ENCODE data around the gene OSBPL1A. TPM values are rescaled to one million over a fixed set of nuclear protein-coding genes. Genes with fewer than 3 reads are reported as not detected.

OSBPL1A gene
- total RNA-seq, 3 donors from 2014 or later, result 1.3 to 2.7 (median 2.2) TPM

DNA sequence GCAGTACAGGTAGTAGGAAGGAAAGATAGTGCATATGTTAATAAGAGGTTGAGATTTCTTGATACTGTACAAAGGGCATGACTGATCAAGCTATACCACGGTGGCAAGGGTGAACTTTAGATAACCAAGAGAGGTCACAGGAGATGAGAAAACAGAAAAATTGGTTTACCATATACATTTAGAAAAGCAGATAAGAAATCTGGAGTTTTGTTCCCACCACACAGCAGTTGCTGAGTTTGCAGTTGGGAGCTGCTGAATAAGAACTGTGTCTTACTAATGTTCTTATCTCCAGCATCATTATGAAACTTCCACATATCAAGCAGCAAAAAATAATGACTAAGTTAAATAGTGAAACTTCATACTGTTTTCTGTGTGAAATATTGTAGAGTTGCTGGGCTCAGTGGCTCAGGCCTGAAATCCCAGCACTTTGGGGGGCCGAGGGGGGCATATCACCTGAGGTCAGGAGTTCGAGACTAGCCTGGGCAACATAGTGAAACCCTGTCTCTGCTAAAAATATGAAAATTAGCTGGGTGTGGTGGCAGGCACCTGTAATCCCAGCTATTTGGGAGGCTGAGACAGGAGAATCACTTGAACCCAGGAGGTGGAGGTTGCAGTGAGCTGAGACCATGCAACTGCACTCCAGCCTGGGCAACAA lies 16.9 kb upstream of the OSBPL1A start:
- peaks cover 4% of the 10 kb centered on the region for H3K9me3 Mint-ChIP-seq
- H3K4me1 Mint-ChIP-seq (ENCODE audit: low read depth), result peaks cover 13% of the 10 kb centered on the region
- H3K4me3 Mint-ChIP-seq, result no peak overlapping the region
- ATAC-seq, result peak; percentile 80
- peaks cover 25% of the 10 kb centered on the region for H3K27me3 Mint-ChIP-seq (ENCODE audit: low read depth)
- peaks cover 3% of the 10 kb centered on the region for H3K36me3 Mint-ChIP-seq (ENCODE audit: insufficient read depth)
- DNase-seq, result no peak

DNA sequence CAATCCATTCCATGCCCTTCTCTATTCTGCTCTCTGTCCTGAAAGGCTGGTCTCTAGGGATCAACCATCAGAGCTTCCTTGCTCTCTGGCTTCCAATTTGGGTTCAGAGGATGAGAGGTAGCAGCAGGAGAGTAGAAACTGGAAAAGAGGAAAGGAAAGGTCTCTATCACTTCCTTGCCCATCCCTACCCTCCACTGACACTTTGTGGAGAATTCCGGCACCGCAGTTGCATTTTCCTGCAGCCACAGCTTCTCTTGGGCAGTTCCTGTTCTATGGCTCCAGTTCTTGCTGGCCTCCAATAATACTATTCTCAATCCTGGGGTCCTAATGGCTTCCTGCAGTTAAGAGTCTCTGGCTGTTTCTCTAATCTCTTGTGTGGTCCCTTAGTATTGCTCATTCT lies 15.5 kb upstream of the OSBPL1A start:
- no peak overlapping the region for H3K4me3 Mint-ChIP-seq
- ATAC-seq (no peak), DNase-seq (no peak)
- H3K27me3 Mint-ChIP-seq (ENCODE audit: low read depth), result peaks cover 25% of the 10 kb centered on the region
- peaks cover 4% of the 10 kb centered on the region for H3K9me3 Mint-ChIP-seq
- H3K4me1 Mint-ChIP-seq (ENCODE audit: low read depth), result peaks cover 13% of the 10 kb centered on the region
- no peaks in the 10 kb centered on the region for H3K36me3 Mint-ChIP-seq (ENCODE audit: insufficient read depth)

DNA sequence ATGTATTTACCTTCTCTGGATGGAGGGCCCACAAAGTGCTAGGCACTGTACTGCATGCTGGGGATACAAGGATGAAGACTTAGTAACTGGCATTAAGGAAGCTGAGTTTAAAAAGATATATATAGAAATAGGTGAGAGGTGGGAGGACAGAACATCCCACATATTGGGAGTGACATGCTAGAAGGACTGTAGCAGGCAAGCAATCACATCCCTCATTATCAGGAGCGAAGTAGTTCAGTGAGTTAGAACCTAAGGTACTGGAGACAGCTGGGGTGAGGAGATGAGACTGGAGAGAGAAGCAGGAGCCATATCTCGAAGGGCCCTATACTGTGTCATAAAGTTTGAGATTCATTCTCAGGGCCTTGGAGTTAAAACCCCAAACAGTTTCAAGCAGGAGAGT lies 10.9 kb upstream of the OSBPL1A start:
- DNase-seq (no peak), ATAC-seq (no peak)
- H3K36me3 Mint-ChIP-seq (ENCODE audit: insufficient read depth), result no peaks in the 10 kb centered on the region
- peaks cover 3% of the 10 kb centered on the region for H3K9me3 Mint-ChIP-seq
- H3K4me1 Mint-ChIP-seq (ENCODE audit: low read depth), result peaks cover 8% of the 10 kb centered on the region
- H3K27me3 Mint-ChIP-seq (ENCODE audit: low read depth), result peaks cover 38% of the 10 kb centered on the region
- no peak overlapping the region for H3K4me3 Mint-ChIP-seq

DNA sequence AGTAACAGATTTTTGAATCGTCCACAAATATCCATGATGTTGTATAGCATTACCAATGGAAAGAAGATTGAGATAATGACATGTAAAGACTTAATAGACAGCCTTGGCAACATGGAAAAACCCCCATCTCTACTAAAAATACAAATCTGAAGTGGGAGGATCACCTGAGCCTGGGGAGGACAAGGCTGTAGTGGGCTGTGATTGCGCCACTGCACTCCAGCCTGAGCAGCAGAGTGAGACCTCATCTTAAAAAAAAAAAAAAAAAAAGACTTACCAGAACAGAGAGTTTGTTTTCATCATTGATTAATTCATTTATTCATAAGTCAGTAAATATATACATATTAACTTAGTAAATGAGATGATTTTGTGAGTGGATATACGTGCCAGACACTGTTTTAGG lies 7.0 kb upstream of the OSBPL1A start:
- H3K4me3 Mint-ChIP-seq, result no peak overlapping the region
- peaks cover 46% of the 10 kb centered on the region for H3K27me3 Mint-ChIP-seq (ENCODE audit: low read depth)
- DNase-seq (no peak), ATAC-seq (no peak)
- H3K36me3 Mint-ChIP-seq (ENCODE audit: insufficient read depth), result no peaks in the 10 kb centered on the region
- H3K4me1 Mint-ChIP-seq (ENCODE audit: low read depth), result peaks cover 11% of the 10 kb centered on the region
- H3K9me3 Mint-ChIP-seq, result no peaks in the 10 kb centered on the region

DNA sequence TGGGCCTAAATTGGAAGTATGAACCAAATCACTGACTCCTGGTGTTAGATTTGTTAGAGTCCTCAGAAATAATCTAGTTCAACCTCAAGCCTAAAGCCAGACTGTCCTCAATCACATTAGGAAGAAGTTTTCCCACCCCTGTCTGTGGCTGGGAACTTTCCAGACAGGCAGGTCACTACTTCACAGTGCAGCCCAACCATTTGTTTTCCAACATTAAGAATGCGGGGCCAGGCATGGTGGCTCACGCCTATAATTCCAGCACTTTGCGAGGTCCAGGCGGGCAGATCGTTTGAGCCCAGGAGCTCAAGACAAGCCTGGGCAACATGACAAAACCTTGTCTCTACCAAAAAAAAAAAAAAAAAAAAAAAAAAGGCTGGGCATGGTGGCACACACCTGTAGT lies 5.5 kb upstream of the OSBPL1A start:
- peaks cover 40% of the 10 kb centered on the region for H3K27me3 Mint-ChIP-seq (ENCODE audit: low read depth)
- DNase-seq (no peak), ATAC-seq (no peak)
- no peaks in the 10 kb centered on the region for H3K36me3 Mint-ChIP-seq (ENCODE audit: insufficient read depth)
- H3K4me3 Mint-ChIP-seq, result no peak overlapping the region
- H3K4me1 Mint-ChIP-seq (ENCODE audit: low read depth), result peaks cover 16% of the 10 kb centered on the region
- no peaks in the 10 kb centered on the region for H3K9me3 Mint-ChIP-seq

DNA sequence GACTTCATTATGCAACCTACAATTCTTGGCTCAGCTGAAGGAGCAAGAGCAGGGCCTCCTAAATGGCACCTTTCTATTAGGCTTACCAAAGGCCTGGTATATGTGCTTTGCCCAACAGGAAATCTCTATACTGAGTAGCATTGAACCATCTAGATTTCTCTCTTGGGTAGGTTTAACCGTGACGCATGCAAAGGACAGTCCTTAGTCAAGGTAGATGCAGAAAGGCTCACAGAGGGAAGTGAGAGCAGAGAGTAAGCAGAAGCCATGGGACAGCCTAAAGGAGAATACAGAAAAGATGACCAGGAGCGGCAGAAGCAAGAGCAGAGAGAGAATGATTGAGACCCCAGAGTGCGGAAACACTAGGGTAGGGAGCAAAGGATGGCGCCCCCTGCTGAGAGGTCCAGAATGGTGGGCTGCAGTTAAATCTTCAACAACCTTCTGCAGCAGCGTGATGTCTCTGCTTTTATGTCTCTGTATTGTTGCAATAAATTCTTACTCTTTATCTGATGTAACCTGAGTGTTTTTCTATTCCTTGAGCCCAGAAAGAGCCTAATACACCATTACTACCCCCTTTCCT lies 4.7 kb upstream of the OSBPL1A start:
- ATAC-seq (no peak), DNase-seq (no peak)
- no peaks in the 10 kb centered on the region for H3K36me3 Mint-ChIP-seq (ENCODE audit: insufficient read depth)
- H3K4me3 Mint-ChIP-seq, result no peak overlapping the region
- H3K27me3 Mint-ChIP-seq (ENCODE audit: low read depth), result peaks cover 35% of the 10 kb centered on the region
- H3K4me1 Mint-ChIP-seq (ENCODE audit: low read depth), result peaks cover 19% of the 10 kb centered on the region
- H3K9me3 Mint-ChIP-seq, result no peaks in the 10 kb centered on the region

DNA sequence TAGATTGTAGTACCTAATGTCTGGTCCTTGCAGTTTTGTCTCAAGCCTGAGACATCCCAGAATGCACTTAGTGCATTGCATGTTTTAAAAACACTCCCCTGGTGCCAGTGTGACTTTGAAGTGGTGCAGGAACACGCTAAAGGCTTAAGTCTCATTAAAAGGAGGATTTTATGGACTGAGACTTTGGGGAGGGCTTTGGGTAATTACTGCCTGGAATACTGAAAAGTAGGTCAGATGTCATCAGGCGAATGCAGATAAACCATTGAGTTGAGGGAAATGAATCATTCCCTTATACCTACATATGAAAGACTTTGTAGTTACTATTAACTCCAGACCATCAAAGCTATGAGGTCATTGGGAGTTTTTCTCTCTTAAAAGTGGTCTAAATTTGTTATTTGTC lies 3.0 kb upstream of the OSBPL1A start:
- Mint-ChIP-seq H3K9me3 (no peaks in the 10 kb centered on the region), H3K4me1 (ENCODE audit: low read depth) (peaks cover 26% of the 10 kb centered on the region), H3K4me3 (no peak overlapping the region), H3K27me3 (ENCODE audit: low read depth) (peaks cover 28% of the 10 kb centered on the region), H3K36me3 (ENCODE audit: insufficient read depth) (no peaks in the 10 kb centered on the region)
- no peak for DNase-seq
- ATAC-seq, result no peak

DNA sequence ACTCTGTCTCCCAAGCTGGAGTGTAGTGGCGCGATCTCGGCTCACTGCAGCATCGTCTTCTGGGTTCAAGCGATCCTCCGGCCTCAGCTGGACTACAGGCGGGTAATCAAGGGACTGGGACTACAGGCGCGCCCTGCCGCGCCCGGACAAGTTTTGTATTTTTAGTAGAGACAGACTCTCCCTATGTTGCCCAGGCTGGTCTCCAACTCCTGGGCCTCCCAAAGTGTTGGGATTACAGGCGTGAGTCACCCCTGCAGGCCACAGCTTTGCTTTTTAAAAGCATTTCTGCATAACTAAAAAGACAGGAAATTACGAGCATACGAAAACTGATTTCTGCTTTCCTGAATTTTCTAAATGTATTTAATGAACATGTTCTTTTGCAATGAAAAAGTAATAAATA lies 916 bp upstream of the OSBPL1A start:
- ATAC-seq, result no peak
- Mint-ChIP-seq H3K36me3 (ENCODE audit: insufficient read depth) (no peaks in the 10 kb centered on the region), H3K9me3 (no peaks in the 10 kb centered on the region), H3K4me3 (peak overlapping the region; percentile 84), H3K27me3 (ENCODE audit: low read depth) (peaks cover 24% of the 10 kb centered on the region), H3K4me1 (ENCODE audit: low read depth) (peaks cover 34% of the 10 kb centered on the region)
- DNase-seq, result no peak

DNA sequence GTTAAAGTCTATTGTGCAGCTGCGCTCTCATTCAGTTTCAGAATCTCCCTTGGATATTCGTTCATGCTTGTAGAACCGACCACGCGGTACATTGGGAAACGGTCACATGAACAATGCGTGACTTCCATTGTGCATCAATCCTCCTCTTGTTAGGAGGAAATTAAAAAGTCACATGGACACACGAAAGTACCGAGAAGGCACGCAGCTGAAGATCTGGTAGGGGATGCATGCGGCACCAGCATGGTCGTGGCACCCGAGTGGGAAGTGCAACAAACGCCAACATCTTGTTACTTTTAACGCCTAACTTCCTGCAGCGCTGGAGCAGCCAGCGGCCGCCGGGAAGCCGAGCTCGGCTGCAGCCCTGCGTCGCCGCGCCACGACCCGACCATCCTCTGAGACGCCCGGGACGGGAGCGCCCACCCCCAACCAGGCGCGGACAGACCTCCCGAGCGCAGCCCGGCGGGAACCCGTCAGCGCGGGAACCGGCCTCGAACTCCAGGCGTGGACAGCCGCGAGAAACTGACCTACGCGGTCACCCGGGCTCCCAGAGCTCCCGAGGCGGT lies 412 bp downstream of the OSBPL1A start:
- peak overlapping the region; percentile 80 for H3K4me3 Mint-ChIP-seq
- H3K4me1 Mint-ChIP-seq (ENCODE audit: low read depth), result peaks cover 34% of the 10 kb centered on the region
- peaks cover 12% of the 10 kb centered on the region for H3K27me3 Mint-ChIP-seq (ENCODE audit: low read depth)
- DNase-seq, result no peak
- no peaks in the 10 kb centered on the region for H3K9me3 Mint-ChIP-seq
- H3K36me3 Mint-ChIP-seq (ENCODE audit: insufficient read depth), result no peaks in the 10 kb centered on the region
- peak; percentile 38 to 51 for ATAC-seq

DNA sequence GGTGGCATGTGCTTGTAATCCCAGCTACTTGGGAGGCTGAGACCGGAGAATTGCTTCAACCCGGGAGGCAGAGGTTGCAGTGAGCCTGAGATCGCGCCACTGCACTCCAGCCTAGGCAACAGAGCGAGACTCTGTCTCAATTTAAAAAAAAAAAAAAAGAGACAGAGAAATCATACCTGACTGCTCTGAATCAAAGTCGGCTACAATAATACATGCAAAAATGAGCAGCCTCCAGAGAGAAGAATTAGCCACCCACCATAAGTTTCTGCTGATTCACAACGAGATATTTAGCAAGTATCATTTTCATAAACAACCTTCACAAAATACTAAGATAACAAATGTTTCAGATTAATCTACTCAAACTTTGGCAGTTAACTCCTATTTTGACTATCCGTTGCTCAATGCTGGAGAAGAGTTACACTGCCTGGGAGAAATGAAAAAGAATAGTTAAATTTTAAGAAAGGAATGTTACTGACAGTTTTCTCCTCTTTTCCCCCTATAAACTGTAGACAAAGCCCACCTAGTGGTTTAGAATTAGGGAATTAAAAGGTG lies 1.5 kb downstream of the OSBPL1A start:
- no peak for DNase-seq
- Mint-ChIP-seq H3K27me3 (ENCODE audit: low read depth) (peaks cover 9% of the 10 kb centered on the region), H3K9me3 (no peaks in the 10 kb centered on the region), H3K36me3 (ENCODE audit: insufficient read depth) (no peaks in the 10 kb centered on the region), H3K4me3 (no peak overlapping the region), H3K4me1 (ENCODE audit: low read depth) (peaks cover 34% of the 10 kb centered on the region)
- peak in 1 of 2 donors; percentile 22 for ATAC-seq

DNA sequence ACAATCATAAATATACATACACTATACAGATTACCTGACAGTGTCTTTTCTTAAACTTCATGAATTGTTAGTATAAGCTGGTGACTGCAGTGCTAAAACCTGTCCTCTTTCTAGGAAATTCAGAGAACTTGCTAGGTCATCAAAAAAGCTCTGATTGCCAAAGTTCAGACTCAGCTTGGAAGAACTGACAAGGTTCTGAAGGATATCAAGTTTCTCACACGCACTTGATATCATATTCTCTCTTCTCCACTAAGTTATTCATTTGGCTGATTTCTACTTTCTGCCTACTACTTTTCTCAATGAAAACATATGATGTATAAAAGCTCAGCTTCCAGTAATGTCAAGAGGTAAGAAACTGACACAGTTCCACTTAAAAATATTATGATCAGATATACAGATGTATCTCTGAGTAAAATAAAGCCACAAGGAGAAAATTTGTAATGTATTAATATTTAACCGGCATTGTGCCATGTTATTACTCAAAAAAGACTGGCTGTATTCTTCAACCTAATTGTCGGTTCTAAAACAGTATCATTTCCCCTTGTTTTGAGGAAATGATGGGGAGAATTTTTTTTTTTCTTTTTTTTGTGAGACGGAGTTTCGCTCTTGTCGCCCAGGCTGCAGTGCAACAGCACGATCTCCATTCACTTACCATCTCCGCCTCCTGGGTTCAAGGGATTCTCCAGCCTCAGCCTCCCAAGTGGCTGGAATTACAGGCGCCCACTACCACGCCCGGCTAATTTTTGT lies 2.4 kb downstream of the OSBPL1A start:
- Mint-ChIP-seq H3K4me1 (ENCODE audit: low read depth) (peaks cover 24% of the 10 kb centered on the region), H3K27me3 (ENCODE audit: low read depth) (peaks cover 11% of the 10 kb centered on the region), H3K9me3 (no peaks in the 10 kb centered on the region), H3K36me3 (ENCODE audit: insufficient read depth) (no peaks in the 10 kb centered on the region), H3K4me3 (no peak overlapping the region)
- no peak for DNase-seq
- ATAC-seq, result no peak

DNA sequence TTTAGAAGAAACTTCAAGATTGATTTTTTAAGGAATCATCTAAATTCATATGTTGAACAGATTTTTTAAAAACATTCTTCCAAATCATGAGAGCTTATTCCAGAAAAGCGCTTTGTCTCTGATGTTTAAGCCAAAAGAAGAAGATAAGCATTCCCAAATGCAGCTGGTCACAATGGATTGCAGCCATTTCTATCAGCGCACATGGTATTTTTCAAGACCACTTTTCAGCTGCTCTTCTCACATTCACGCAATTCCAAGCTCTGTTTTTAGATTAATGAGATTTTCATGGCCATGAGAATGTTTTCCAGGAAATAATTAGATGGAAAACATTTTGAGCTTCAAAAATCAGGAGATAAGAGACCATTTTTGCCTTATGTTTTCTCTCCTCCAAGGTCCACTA lies 8.7 kb downstream of the OSBPL1A start:
- no peak for ATAC-seq

DNA sequence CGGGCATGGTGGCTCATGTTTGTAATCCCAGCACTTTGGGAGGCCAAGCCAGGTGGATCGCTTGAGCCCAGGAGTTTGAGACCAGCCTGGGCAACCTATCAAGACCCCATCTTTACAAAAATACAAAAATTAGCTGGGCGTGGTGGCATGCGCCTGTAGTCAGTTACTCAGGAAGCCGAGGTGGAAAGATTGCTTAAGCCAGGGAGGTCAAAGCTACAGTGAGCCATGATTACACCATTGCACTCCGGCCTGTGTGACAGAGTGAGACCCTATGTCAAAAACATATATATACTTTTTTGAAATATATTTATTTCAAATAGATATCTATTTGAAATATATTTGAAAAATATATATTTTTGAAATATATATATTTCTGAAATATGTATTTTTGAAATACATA lies 10.9 kb downstream of the OSBPL1A start:
- no peak for DNase-seq
- H3K4me1 Mint-ChIP-seq (ENCODE audit: low read depth), result no peaks in the 10 kb centered on the region
- peaks cover 3% of the 10 kb centered on the region for H3K36me3 Mint-ChIP-seq (ENCODE audit: insufficient read depth)
- no peak overlapping the region for H3K4me3 Mint-ChIP-seq
- peaks cover 2% of the 10 kb centered on the region for H3K27me3 Mint-ChIP-seq (ENCODE audit: low read depth)
- no peaks in the 10 kb centered on the region for H3K9me3 Mint-ChIP-seq
- no peak for ATAC-seq

More for the DNA sequence above, 8.7 kb downstream of the OSBPL1A start:
- no peak for DNase-seq
- peaks cover 2% of the 10 kb centered on the region for H3K27me3 Mint-ChIP-seq (ENCODE audit: low read depth)
- no peaks in the 10 kb centered on the region for H3K4me1 Mint-ChIP-seq (ENCODE audit: low read depth)
- no peaks in the 10 kb centered on the region for H3K9me3 Mint-ChIP-seq
- no peak overlapping the region for H3K4me3 Mint-ChIP-seq
- H3K36me3 Mint-ChIP-seq (ENCODE audit: insufficient read depth), result peaks cover 1% of the 10 kb centered on the region

DNA sequence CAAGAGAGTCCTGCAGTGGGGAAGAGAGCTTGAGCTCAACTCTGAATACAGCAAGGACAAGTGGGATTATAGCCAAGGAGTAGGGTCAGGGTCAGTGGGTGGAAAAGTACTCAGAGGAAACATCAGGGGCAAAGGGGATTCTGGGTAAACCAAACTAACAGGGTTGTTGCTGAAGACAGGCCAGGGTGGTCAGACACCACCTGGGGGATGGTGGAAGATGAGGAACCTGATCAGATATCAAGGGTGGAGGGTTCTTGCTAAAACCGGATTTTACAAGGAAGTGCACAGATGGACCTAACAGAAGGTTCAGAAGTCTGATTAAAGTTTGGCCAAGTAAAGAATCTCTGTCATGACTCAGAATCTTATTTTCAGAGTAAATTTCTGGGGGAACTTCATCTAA lies 16.5 kb downstream of the OSBPL1A start:
- DNase-seq (no peak), ATAC-seq (no peak)
- no peak overlapping the region for H3K4me3 Mint-ChIP-seq
- H3K9me3 Mint-ChIP-seq, result no peaks in the 10 kb centered on the region
- peaks cover 3% of the 10 kb centered on the region for H3K36me3 Mint-ChIP-seq (ENCODE audit: insufficient read depth)
- no peaks in the 10 kb centered on the region for H3K4me1 Mint-ChIP-seq (ENCODE audit: low read depth)
- H3K27me3 Mint-ChIP-seq (ENCODE audit: low read depth), result no peaks in the 10 kb centered on the region

Data from activated T-cell treated with anti-CD3 and anti-CD28 coated beads, Interleukin-2, amount 50 U/mL, for 4 hours (primary cell).